Measurements from ENCODE around the gene B3GNT5. TPM values are rescaled to one million over a fixed set of nuclear protein-coding genes. Genes with fewer than 3 reads are reported as not detected.
"Not testable (repeated sequence)": the region's sequence is repeated elsewhere in the genome, so short reads cannot be mapped to it uniquely, and the experiment has no call there.

The B3GNT5 gene
- total RNA-seq, 4 donors from 2014 or later: 3.6 to 23.1 (median 9.3) TPM

DNA sequence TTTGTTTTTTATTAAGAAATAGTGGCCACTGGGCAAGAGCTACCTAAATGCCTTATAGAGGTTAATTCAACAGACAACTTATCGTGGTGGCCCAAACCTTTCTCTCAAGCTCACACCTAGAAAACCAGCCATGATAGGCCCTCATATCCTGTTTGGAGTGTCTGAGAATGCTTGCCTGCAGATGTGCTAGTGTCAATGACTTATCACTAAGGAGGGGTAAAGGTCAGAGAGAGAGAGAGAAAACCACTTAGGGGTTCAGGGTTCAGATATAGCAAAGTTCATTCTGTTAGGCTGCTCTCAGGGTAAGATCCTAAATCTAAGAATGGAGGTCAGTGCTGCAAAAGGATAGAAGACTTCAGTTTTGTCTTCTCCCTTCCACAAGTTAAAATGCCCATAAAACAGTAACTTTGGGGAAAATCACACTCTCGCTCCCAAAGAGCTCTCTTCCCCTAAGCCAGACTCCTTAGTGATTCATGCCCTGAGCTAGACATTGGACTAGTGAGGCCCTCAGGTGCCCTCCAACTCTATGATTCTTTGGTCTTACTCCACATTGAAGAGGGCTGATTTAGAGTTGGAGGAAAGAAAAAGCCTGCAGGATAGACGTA is 30.3 kb upstream of the B3GNT5 start:
- Histone ChIP-seq H3K4me1 (no peaks in the 10 kb centered on the region), H3K27ac (no peak overlapping the region), H3K27me3 (no peaks in the 10 kb centered on the region), H3K36me3 (no peaks in the 10 kb centered on the region), H3K4me3 (no peak overlapping the region), H3K9me3 (no peaks in the 10 kb centered on the region)
- intact Hi-C loops (cut with DNase I; ENCODE audit: low total_unique reads): no loop called here
- no peak for TF ChIP-seq POLR2A (IDR thresholded peaks at IDR 0.05)
- TF ChIP-seq, protein P1, sequence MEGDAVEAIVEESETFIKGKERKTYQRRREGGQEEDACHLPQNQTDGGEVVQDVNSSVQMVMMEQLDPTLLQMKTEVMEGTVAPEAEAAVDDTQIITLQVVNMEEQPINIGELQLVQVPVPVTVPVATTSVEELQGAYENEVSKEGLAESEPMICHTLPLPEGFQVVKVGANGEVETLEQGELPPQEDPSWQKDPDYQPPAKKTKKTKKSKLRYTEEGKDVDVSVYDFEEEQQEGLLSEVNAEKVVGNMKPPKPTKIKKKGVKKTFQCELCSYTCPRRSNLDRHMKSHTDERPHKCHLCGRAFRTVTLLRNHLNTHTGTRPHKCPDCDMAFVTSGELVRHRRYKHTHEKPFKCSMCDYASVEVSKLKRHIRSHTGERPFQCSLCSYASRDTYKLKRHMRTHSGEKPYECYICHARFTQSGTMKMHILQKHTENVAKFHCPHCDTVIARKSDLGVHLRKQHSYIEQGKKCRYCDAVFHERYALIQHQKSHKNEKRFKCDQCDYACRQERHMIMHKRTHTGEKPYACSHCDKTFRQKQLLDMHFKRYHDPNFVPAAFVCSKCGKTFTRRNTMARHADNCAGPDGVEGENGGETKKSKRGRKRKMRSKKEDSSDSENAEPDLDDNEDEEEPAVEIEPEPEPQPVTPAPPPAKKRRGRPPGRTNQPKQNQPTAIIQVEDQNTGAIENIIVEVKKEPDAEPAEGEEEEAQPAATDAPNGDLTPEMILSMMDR (IDR thresholded peaks at IDR 0.05): no peak
- DNase-seq: no peak

DNA sequence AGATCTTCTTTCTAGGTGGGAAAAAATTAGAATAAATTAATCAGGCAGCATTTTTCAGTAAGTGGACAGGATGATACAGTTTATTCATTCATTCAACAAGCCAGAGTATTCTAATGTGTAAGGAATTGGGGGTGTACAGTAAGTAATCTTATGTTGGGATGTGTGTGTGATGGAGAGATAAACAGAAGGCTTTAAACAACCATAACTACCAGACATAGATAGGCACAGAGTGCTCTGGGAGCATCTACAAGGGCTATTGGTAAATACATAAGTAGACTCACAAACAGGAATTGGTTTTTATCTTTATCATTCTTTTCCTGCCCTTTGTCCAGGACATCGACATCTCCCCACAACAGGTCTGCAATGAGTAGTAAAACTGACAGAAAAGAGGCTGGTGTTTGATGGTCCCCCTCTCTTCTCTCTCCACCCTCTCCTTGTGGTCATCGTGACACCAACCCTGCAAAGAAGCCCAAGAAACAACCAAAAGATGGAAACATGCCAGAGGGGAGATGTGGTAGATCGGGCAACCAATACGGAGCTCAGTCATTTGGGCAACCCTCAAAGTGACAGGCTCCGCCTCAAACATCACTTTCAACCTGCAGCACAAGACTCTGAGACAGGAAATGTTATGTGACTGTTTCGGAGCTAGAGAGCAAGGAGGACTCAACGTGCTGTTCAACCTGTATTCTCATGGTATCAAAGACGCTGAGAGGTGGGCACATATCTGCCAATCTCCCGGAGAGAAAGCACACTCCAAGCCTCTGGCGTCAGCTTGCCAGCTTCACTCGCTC is 28.7 kb upstream of the B3GNT5 start:
- Histone ChIP-seq H3K4me1 (no peaks in the 10 kb centered on the region), H3K9me3 (no peaks in the 10 kb centered on the region), H3K27me3 (no peaks in the 10 kb centered on the region), H3K36me3 (no peaks in the 10 kb centered on the region), H3K4me3 (no peak overlapping the region), H3K27ac (no peak overlapping the region)
- intact Hi-C loops (cut with DNase I; ENCODE audit: low total_unique reads): no loop called here
- DNase-seq: no peak
- no peak for TF ChIP-seq POLR2A (IDR thresholded peaks at IDR 0.05)
- TF ChIP-seq, protein P1 (IDR thresholded peaks at IDR 0.05): no peak

GRCh38 chr3:183226333-183226890 is 26.6 kb upstream of the B3GNT5 start:
- H3K36me3 ChIP-seq: no peaks in the 10 kb centered on the region
- H3K27ac ChIP-seq: no peak overlapping the region
- H3K4me3 ChIP-seq: no peak overlapping the region
- intact Hi-C loops (cut with DNase I; ENCODE audit: low total_unique reads): no loop called here
- no peaks in the 10 kb centered on the region for H3K9me3 ChIP-seq
- DNase-seq: no peak
- H3K4me1 ChIP-seq: no peaks in the 10 kb centered on the region
- TF ChIP-seq, protein P1 (IDR thresholded peaks at IDR 0.05): no peak
- TF ChIP-seq POLR2A (IDR thresholded peaks at IDR 0.05): no peak
- H3K27me3 ChIP-seq: no peaks in the 10 kb centered on the region

- H3K4me1 ChIP-seq: no peaks in the 10 kb centered on the region
- intact Hi-C loops (cut with DNase I; ENCODE audit: low total_unique reads): no loop called here
- DNase-seq: no peak
- H3K9me3 ChIP-seq: no peaks in the 10 kb centered on the region
- H3K4me3 ChIP-seq: no peak overlapping the region
- no peak for TF ChIP-seq POLR2A (IDR thresholded peaks at IDR 0.05)
- TF ChIP-seq, protein P1 (IDR thresholded peaks at IDR 0.05): no peak
- no peak overlapping the region for H3K27ac ChIP-seq
- no peaks in the 10 kb centered on the region for H3K27me3 ChIP-seq
- no peaks in the 10 kb centered on the region for H3K36me3 ChIP-seq
Observed at GRCh38 chr3:183227586-183227985, 25.5 kb upstream of the B3GNT5 start.

- no peak overlapping the region for H3K4me3 ChIP-seq
- H3K4me1 ChIP-seq: no peaks in the 10 kb centered on the region
- intact Hi-C loops (cut with DNase I; ENCODE audit: low total_unique reads): no loop called here
- no peaks in the 10 kb centered on the region for H3K27me3 ChIP-seq
- DNase-seq: no peak
- no peak overlapping the region for H3K27ac ChIP-seq
- H3K36me3 ChIP-seq: no peaks in the 10 kb centered on the region
- H3K9me3 ChIP-seq: no peaks in the 10 kb centered on the region
- no peak for TF ChIP-seq POLR2A (IDR thresholded peaks at IDR 0.05)
- TF ChIP-seq, protein P1 (IDR thresholded peaks at IDR 0.05): no peak
Observed at GRCh38 chr3:183229178-183229577, 23.9 kb upstream of the B3GNT5 start.

DNA sequence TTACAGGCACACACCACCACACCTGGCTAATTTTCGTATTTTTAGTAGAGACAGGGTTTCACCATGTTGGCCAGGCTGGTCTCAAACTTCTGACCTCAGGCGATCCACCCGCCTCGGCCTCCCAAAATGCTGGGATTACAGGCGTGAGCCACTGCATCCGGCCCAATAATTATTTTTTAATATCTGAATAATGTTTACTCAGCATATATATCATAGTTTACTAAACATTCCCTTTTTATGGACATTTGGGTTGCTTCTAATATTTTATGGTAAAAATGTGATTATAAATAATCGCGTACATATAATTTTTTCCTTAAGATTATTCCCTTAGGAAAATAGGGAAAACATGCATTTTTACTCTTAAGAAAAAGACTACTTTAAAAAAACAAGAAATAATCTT is 22.8 kb upstream of the B3GNT5 start:
- intact Hi-C loops (cut with DNase I; ENCODE audit: low total_unique reads); H3K27me3 ChIP-seq; H3K9me3 ChIP-seq; H3K36me3 ChIP-seq; DNase-seq; H3K27ac ChIP-seq; H3K4me1 ChIP-seq; H3K4me3 ChIP-seq: not testable (repeated sequence)

Measured in uterus (tissue), 4 donors.